ENCODE results near the gene RIOK1. TPM values are rescaled to one million over a fixed set of nuclear protein-coding genes. Genes with fewer than 3 reads are reported as not detected.
A peak's percentile ranks its signal among the peaks of the same experiment; 100 is the strongest.

RIOK1 gene
- total and polyA plus RNA-seq, 2 of the 13 experiments (the other 11 are each of a cell fraction or from before 2014, with no cell fraction given): 9.4 to 37.8 TPM

DNA sequence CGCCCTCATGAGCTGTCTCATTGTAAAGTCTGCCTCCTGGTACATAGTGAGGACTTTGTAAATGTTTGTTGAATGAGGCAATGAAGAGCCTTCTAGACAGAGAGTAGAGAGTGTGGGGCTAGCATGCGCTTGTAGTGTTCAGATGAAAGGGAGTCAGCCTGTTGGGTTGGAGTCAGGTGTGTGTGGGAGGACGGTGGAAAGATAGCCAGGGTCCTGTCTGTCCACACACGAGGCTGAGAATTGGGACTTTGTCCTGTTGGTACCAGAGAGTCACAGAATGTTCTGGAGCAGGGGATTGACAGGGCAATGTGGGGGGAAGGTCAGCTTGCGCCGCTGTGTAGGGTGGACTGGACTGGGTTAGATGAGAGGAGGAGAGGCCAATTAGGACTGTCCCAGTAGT is 58.6 kb downstream of the RIOK1 start (continued):
- TF ChIP-seq, protein P1, sequence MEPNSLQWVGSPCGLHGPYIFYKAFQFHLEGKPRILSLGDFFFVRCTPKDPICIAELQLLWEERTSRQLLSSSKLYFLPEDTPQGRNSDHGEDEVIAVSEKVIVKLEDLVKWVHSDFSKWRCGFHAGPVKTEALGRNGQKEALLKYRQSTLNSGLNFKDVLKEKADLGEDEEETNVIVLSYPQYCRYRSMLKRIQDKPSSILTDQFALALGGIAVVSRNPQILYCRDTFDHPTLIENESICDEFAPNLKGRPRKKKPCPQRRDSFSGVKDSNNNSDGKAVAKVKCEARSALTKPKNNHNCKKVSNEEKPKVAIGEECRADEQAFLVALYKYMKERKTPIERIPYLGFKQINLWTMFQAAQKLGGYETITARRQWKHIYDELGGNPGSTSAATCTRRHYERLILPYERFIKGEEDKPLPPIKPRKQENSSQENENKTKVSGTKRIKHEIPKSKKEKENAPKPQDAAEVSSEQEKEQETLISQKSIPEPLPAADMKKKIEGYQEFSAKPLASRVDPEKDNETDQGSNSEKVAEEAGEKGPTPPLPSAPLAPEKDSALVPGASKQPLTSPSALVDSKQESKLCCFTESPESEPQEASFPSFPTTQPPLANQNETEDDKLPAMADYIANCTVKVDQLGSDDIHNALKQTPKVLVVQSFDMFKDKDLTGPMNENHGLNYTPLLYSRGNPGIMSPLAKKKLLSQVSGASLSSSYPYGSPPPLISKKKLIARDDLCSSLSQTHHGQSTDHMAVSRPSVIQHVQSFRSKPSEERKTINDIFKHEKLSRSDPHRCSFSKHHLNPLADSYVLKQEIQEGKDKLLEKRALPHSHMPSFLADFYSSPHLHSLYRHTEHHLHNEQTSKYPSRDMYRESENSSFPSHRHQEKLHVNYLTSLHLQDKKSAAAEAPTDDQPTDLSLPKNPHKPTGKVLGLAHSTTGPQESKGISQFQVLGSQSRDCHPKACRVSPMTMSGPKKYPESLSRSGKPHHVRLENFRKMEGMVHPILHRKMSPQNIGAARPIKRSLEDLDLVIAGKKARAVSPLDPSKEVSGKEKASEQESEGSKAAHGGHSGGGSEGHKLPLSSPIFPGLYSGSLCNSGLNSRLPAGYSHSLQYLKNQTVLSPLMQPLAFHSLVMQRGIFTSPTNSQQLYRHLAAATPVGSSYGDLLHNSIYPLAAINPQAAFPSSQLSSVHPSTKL (CRISPR knock-in tag; IDR thresholded peaks at IDR 0.05): peak; percentile 42
- TF ChIP-seq TCF7 (IDR thresholded peaks at IDR 0.05; ENCODE audit: low read depth) (peak; percentile 14; the same call in 1 of the 2 replicates), HNRNPUL1 (IDR thresholded peaks at IDR 0.05; ENCODE audit: low read depth, low read length) (no peak), ZNF629 (CRISPR knock-in tag; conservative IDR thresholded peaks at IDR 0.05) (no peak), MED1 (CRISPR knock-in tag; IDR thresholded peaks at IDR 0.05) (peak; percentile 40; the same call in 1 of the 2 replicates), LCORL (IDR thresholded peaks at IDR 0.05) (no peak), LCORL (CRISPR knock-in tag; IDR thresholded peaks at IDR 0.05) (0 out of 2 replicates have a peak, but pooled peaks have one; percentile 52), PPARG (CRISPR knock-in tag; conservative IDR thresholded peaks at IDR 0.05) (no peak), ZNF10 (CRISPR knock-in tag; IDR thresholded peaks at IDR 0.05; ENCODE audit: borderline replicate concordance, low read depth) (0 out of 2 replicates have a peak, but pooled peaks have one; percentile 48), RARA (CRISPR knock-in tag; IDR thresholded peaks at IDR 0.05) (0 out of 2 replicates have a peak, but pooled peaks have one; percentile 17), GATAD2A (CRISPR knock-in tag; IDR thresholded peaks at IDR 0.05) (0 out of 2 replicates have a peak, but pooled peaks have one; percentile 29), ZNF644 (CRISPR knock-in tag; IDR thresholded peaks at IDR 0.05; ENCODE audit: low read depth) (0 out of 2 replicates have a peak, but pooled peaks have one; percentile 23)
- TF ChIP-seq, protein P2, sequence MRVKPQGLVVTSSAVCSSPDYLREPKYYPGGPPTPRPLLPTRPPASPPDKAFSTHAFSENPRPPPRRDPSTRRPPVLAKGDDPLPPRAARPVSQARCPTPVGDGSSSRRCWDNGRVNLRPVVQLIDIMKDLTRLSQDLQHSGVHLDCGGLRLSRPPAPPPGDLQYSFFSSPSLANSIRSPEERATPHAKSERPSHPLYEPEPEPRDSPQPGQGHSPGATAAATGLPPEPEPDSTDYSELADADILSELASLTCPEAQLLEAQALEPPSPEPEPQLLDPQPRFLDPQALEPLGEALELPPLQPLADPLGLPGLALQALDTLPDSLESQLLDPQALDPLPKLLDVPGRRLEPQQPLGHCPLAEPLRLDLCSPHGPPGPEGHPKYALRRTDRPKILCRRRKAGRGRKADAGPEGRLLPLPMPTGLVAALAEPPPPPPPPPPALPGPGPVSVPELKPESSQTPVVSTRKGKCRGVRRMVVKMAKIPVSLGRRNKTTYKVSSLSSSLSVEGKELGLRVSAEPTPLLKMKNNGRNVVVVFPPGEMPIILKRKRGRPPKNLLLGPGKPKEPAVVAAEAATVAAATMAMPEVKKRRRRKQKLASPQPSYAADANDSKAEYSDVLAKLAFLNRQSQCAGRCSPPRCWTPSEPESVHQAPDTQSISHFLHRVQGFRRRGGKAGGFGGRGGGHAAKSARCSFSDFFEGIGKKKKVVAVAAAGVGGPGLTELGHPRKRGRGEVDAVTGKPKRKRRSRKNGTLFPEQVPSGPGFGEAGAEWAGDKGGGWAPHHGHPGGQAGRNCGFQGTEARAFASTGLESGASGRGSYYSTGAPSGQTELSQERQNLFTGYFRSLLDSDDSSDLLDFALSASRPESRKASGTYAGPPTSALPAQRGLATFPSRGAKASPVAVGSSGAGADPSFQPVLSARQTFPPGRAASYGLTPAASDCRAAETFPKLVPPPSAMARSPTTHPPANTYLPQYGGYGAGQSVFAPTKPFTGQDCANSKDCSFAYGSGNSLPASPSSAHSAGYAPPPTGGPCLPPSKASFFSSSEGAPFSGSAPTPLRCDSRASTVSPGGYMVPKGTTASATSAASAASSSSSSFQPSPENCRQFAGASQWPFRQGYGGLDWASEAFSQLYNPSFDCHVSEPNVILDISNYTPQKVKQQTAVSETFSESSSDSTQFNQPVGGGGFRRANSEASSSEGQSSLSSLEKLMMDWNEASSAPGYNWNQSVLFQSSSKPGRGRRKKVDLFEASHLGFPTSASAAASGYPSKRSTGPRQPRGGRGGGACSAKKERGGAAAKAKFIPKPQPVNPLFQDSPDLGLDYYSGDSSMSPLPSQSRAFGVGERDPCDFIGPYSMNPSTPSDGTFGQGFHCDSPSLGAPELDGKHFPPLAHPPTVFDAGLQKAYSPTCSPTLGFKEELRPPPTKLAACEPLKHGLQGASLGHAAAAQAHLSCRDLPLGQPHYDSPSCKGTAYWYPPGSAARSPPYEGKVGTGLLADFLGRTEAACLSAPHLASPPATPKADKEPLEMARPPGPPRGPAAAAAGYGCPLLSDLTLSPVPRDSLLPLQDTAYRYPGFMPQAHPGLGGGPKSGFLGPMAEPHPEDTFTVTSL (CRISPR knock-in tag; IDR thresholded peaks at IDR 0.05; ENCODE audit: borderline replicate concordance): 0 out of 2 replicates have a peak, but pooled peaks have one; percentile 30
- TF ChIP-seq, protein P3, sequence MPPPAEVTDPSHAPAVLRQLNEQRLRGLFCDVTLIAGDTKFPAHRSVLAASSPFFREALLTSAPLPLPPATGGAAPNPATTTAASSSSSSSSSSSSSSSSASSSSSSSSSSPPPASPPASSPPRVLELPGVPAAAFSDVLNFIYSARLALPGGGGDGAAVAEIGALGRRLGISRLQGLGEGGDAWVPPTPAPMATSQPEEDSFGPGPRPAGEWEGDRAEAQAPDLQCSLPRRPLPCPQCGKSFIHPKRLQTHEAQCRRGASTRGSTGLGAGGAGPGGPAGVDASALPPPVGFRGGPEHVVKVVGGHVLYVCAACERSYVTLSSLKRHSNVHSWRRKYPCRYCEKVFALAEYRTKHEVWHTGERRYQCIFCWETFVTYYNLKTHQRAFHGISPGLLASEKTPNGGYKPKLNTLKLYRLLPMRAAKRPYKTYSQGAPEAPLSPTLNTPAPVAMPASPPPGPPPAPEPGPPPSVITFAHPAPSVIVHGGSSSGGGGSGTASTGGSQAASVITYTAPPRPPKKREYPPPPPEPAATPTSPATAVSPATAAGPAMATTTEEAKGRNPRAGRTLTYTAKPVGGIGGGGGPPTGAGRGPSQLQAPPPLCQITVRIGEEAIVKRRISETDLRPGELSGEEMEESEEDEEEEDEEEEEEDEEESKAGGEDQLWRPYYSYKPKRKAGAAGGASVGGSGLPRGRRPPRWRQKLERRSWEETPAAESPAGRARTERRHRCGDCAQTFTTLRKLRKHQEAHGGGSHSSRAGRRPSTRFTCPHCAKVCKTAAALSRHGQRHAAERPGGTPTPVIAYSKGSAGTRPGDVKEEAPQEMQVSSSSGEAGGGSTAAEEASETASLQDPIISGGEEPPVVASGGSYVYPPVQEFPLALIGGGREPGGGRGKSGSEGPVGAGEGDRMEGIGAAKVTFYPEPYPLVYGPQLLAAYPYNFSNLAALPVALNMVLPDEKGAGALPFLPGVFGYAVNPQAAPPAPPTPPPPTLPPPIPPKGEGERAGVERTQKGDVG (CRISPR knock-in tag; IDR thresholded peaks at IDR 0.05; ENCODE audit: borderline replicate concordance): 0 out of 2 replicates have a peak, but pooled peaks have one; percentile 48
- TF ChIP-seq, protein P4, sequence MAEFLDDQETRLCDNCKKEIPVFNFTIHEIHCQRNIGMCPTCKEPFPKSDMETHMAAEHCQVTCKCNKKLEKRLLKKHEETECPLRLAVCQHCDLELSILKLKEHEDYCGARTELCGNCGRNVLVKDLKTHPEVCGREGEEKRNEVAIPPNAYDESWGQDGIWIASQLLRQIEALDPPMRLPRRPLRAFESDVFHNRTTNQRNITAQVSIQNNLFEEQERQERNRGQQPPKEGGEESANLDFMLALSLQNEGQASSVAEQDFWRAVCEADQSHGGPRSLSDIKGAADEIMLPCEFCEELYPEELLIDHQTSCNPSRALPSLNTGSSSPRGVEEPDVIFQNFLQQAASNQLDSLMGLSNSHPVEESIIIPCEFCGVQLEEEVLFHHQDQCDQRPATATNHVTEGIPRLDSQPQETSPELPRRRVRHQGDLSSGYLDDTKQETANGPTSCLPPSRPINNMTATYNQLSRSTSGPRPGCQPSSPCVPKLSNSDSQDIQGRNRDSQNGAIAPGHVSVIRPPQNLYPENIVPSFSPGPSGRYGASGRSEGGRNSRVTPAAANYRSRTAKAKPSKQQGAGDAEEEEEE (CRISPR knock-in tag; IDR thresholded peaks at IDR 0.05; ENCODE audit: borderline replicate concordance): no peak

Data from HepG2 (cell line).